Suprapubic skin (tissue), 3 donors: Measurements from ENCODE around the gene GATAD2A.

ENCODE experiments used
- CTCF ChIP-seq, 2 donors: fragments of 200-600 bp in 1 of 2; fragments of 450-650 bp in 1 of 2; sonication (generic) in 1 of 2; IDR thresholded peaks; one replicate each; pipeline ENCODE4 v1.5.1; 2016 to 2019; ENCODE audit warnings: antibody characterized with exemption in 2 of 2, mild to moderate bottlenecking in 1 of 2, moderate library complexity in 1 of 2
- POLR2A ChIP-seq, 2 donors: fragments of 450-650 bp; IDR thresholded peaks; one replicate each; pipeline ENCODE4 v1.6.1; 2017; ENCODE audit warnings: antibody characterized with exemption in 2 of 2, mild to moderate bottlenecking in 2 of 2, moderate library complexity in 2 of 2

- TF ChIP-seq CTCF (IDR thresholded peaks at IDR 0.05) (no peak), POLR2A (IDR thresholded peaks at IDR 0.05) (no peak)
Observed at GRCh38 chr19:19448238-19448544, 42.7 kb downstream of the GATAD2A start.
